Activated gamma-delta T cell treated with anti-CD3 and anti-CD28 coated beads, Interleukin-2, amount 50 U/mL, for 16 hours (primary cell): ENCODE results near the gene ACAA2.
"Not testable (repeated sequence)": the region's sequence is repeated elsewhere in the genome, so short reads cannot be mapped to it uniquely, and the experiment has no call there.

Experiments
- DNase-seq: peaks from one replicate; pipeline ENCODE4 v3.0.0-alpha.2; 2020; ENCODE audit warnings: low read depth

ACAA2 gene

GRCh38 chr18:49811151-49811938 is 2.0 kb downstream of the ACAA2 start:
- no peak for DNase-seq

DNA sequence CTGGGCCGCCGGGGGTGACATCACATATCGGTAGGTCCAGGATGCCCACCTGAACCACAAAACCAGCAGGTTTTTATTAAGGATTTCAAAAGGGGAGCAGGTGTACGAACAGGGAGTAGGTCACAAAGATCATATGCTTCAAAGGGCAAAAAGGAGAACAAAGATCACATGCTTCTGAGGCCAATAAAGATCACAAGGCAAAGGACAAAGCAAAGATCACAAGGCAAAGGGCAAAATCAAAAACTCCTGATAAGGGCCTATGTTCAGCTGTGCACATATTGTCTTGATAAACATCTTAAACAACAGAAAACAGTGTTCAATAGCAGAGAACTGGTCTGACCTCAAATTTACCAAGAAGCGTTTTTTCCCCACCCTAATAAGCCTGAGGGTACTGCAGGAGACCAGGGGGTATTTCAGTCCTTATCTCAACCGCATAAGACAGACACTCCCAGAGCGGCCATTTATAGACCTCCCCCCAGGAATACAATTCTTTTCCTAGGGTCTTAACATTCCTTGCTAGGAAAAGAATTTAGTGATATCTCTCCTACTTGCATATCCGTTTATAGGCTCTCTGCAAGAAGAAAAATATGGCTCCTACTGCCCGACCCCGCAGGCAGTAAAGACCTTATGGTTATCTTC is 4.7 kb downstream of the ACAA2 start:
- DNase-seq: not testable (repeated sequence)

GRCh38 chr18:49804096-49804495 is 9.2 kb downstream of the ACAA2 start:
- no peak for DNase-seq

DNA sequence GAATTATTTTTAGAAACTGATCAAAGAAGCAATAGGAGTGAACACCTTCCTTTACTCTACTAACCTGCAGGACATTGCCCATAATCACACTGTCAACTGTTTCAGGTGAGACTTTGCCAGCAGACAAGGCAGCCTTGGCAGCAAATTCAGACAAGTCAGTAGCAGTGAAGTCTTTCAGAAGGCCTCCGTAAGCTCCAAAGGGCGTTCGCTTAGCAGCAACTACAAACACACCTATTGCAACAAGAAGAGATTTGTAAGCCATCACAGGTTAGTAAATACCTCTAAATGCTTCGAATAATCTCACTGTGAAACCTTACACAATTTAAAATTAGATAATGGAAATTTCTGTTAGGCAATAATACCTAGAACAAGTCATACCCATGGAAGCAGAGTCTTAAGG is 10.7 kb downstream of the ACAA2 start:
- no peak for DNase-seq

DNA sequence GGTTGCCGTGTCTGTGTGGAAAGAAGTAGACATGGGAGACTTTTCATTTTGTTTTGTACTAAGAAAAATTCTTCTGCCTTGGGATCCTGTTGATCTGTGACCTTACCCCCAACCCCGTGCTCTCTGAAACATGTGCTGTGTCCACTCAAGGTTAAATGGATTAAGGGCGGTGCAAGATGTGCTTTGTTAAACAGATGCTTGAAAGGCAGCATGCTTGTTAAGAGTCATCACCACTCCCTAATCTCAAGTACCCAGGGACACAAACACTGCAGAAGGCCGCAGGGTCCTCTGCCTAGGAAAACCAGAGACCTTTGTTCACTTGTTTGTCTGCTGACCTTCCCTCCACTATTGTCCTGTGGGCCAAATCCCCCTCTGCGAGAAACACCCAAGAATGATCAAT is 12.8 kb downstream of the ACAA2 start:
- not testable (repeated sequence) for DNase-seq

DNA sequence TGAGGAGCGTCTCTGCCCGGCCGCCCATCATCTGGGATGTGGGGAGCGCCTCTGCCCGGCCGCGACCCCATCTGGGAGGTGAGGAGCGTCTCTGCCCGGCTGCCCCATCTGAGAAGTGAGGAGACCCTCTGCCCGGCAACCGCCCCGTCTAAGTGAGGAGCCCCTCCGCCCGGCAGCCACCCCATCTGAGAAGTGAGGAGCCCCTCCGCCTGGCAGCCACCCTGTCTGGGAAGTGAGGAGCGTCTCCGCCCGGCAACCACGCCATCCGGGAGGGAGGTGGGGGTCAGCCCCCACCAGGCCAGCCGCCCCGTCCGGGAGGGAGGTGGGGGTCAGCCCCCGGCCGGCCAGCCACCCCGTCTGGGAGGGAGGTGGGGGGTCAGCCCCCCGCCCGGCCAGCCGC is 13.5 kb downstream of the ACAA2 start:
- not testable (repeated sequence) for DNase-seq

DNA sequence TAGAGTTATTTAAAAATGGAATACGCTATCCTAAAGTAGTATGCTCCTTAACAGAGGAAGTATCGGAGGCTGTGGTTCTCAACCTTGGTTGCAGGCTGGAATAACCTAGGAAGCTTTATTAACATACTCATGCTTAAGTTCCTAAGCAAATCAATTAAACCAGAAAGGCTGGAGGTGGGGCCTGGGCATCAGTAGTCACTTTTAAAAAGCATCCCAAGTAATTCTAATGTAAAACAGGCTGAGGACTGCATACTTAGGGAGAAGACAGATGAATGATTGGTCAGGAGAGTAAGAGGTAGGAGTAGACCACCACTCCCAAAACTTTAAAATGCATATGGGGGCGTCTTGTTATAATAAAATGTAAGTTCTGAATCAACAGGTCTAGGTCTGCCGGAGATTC is 15.3 kb downstream of the ACAA2 start:
- DNase-seq: no peak

DNA sequence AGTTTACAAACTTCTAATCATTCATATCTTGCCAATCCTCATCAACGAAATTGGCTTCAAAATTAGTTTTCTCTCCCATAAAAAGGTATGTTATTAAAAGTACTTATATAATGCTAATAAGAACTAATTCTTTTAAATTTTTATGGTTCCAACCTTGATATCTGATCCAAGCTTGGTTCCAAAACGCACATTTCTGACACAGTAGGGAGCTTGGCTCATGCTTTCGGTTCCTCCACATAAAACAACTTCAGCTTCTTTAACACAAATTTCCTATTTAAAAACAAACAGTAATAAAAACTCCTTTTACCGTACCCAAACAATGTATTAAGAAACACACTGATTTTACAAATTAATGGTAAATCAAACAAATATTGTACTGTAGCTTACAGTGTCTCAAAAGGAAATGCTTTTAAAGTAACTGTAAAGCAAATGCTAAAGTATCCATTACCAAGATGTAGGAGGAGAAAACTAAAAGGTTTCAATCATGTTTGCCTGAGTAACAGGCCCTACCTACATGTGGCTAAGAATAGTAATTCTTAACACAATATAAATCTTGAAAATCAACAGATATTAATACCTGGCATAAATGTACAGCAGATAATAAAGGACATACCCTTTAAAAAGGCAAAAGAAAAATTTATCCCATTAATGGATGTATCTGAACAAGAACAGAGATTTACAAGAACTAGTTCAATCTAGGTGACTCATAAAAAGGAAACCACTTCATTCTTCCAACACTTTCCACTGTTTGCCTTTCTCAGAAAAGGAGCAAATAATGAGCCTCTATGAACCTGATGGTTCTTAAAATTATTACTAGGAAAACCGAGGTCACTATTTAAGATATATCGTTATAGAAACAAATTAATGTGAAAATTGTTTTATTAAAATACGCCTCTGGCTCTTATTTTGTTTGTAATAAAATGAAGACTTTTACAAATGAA is 17.5 kb downstream of the ACAA2 start:
- DNase-seq: no peak

GRCh38 chr18:49794743-49795142 is 18.6 kb downstream of the ACAA2 start:
- no peak for DNase-seq

- DNase-seq: not testable (repeated sequence)
Measured at GRCh38 chr18:49789560-49790134, 23.7 kb downstream of the ACAA2 start.

DNA sequence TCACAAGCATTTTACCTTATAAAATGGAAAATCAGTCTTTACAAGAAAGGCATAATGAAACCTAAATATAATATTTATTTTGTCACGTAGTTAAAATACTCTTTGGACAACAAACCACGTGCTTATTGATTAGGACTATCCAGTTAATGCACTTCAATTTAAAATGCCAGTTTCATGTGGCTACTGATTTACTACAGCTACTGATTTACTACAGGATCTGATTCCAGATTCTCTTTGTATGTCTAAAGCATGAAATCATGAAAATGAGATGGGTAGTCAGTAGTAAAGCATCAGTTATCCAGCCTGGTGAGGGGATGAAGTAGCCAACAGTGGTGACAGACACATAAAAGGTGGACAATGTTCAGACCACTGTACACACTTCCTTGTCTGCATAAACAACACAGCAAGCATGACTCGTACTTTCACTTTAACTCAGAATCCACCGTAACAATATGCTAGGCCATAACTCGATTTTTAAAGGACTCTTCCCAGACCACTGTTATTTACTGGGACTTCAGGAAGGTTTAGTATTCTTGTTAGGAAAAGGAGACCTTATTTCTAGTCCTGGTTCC is 24.9 kb downstream of the ACAA2 start:
- DNase-seq: no peak

DNA sequence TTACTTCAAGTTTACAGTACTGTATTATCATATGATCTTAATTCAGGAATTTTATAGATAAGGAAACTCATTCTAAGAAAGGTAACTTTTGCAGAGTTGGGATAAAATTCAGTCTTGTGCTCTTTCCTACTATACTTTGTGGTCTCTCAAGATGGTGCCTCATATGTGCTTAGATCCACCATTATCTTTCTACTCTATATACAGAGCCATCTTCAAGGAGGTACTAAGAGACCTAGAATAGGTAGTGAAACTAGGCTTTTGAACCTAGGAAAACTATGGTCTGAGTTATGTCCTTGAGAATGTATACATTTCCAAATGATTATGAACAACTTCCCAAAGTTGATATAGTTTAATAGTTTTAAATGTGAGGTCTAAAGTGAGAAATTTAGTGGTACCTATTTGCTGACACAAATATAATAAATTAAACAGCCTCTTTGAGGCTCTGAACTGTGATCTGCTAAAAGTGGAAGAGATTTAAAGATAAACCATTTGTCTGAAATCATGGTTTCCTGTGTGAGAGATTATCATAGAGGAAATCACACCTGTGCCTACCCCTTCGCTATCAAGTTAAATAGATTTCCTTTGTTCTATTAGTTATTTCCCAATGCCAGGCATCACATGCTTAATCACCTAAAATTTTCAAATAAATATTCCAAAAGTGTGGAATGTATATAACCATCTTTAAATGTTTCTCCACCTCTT is 27.2 kb downstream of the ACAA2 start:
- DNase-seq: no peak

GRCh38 chr18:49784427-49785185 is 28.7 kb downstream of the ACAA2 start:
- DNase-seq: no peak

DNA sequence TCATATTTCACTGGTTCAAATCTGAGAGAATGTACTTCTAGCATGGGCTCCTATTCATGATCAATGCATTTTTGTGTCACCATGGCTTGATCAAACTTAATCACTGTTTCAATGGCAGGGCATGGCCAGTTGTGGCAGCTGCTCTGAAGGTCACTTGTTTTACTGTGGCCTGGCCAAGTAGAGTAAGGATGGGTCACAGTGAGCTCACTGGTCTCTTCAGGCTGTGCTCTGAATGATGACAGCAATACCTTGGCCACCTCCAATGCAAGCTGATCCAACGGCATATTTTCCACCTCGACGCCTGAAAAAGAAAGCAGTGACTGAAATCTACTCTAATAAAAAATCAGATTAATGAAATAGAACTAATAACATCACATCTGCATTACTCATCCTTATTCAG is 29.7 kb downstream of the ACAA2 start:
- DNase-seq: not testable (repeated sequence)

DNA sequence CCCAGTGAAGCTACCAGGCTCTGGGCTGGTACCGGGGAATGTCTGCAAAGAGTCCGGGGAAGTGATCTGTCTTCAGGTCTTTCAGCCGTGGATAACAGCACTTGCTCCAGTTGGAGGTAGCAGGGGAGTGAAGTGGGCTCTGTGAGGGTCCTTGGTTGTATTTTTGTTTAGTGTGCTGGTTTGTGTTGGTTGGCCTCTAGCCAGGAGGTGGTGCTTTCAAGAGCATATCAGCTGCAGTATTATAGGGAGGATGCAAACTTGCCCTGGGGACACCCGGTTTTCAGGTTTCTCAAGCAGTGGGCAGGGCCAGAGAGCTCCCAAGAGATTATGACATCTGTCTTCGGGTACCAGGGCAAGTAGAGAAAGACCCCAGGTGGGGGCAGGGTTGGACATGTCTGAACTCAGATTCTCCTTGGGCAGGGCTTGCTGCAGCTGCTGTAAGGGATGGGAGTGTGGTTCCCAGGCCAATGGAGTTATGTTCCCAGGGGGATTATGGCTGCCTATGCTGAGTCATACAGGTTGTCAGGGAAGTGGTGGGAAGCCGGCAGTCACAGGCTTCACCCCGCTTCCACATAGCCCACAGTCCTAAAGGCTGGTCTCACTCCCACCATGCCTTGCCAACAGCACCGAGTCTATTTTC is 34.4 kb downstream of the ACAA2 start:
- no peak for DNase-seq

DNA sequence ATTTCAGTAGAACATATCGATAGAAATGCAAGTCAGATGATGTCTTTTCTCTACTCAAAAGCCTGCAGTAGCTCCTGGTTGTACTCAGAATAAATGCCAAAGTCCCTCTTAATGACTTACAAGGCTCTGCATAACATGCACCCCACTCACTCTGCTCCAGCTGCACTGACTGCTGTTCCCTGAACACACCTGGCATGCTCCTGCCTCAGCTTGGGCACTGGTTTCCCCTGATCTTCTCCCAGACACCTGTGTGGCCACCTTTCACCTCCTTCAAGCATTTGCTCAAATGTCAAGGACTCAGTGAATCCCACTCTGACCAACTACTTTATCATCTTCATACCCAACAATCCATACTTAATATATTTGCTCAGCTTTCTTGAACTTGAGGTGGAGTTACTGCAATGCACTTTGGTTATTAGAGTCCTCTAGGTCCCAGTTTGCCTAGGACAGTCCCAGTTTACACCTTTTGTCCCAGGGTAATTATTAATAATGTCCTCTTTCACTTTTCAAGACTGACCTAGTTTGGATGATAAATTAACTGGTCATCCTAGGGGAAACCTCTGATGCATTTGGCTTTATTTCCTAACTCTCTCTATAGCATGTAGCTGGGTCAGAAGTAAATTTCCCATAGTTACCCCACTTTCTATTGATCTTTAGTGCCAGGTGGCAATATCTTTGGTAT is 44.1 kb downstream of the ACAA2 start:
- DNase-seq: no peak

- no peak for DNase-seq
Measured at GRCh38 chr18:49768051-49768391, 45.3 kb downstream of the ACAA2 start.

GRCh38 chr18:49767111-49768050 is 46.0 kb downstream of the ACAA2 start:
- no peak for DNase-seq
